WERI-Rb-1 (cell line): ENCODE results near the gene KLF4.

ENCODE experiments used
- DNase-seq: peaks from one replicate; pipeline ENCODE4 v3.0.0-alpha.2; 2020
- H3K27ac ChIP-seq: fragments of 250-450 bp; sonication (Bioruptor Pico); 2 replicates; pipeline ENCODE4 v1.5.1; 2020; ENCODE audit warnings: mild to moderate bottlenecking, moderate library complexity
- H3K27me3 ChIP-seq: fragments of 250-450 bp; sonication (Bioruptor Pico); 2 replicates; pipeline ENCODE4 v1.5.1; 2021; ENCODE audit warnings: mild to moderate bottlenecking, low read depth, moderate library complexity; ENCODE audit not compliant: insufficient read depth, severe bottlenecking
- H3K36me3 ChIP-seq: fragments of 250-450 bp; sonication (Bioruptor Pico); 2 replicates; pipeline ENCODE4 v1.5.1; 2020; ENCODE audit warnings: mild to moderate bottlenecking, moderate library complexity
- H3K4me3 ChIP-seq: 2 replicates; pipeline ENCODE4 v1.5.1; 2011; ENCODE audit warnings: low read depth, mild to moderate bottlenecking, control low read depth, low read length
- H3K9me3 ChIP-seq: fragments of 250-450 bp; sonication (Bioruptor Pico); 2 replicates; pipeline ENCODE4 v1.5.1; 2021; ENCODE audit warnings: mild to moderate bottlenecking, moderate library complexity; ENCODE audit not compliant: severe bottlenecking
- TF ChIP-seq, protein P1 (sequence below): IDR thresholded peaks from 2 replicates; pipeline ENCODE4 v1.5.1; 2011; ENCODE audit warnings: low read depth, mild to moderate bottlenecking, control low read depth, inconsistent platforms, low read length

The KLF4 gene

DNA sequence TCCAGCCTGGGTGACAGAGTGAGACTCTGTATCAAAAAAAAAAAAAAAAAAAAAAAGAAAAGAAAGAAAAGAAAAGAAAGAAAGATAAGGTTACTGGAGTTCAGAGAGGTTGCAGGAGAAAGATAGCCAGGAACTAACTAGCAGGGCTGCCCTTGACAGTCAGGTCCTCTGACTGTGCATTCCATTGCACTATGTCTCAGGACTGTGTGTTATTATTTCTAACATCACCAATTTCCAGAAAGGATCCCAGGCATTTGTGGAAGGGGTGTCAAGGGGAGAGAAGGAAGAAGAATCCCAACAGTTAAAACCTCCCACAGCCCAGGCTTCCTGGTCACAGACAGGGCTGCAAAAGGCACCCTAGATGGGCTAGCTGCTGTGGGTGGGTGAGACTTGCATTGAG, 25.1 kb downstream of the KLF4 start:
- no peak overlapping the region for H3K4me3 ChIP-seq
- TF ChIP-seq, protein P1, sequence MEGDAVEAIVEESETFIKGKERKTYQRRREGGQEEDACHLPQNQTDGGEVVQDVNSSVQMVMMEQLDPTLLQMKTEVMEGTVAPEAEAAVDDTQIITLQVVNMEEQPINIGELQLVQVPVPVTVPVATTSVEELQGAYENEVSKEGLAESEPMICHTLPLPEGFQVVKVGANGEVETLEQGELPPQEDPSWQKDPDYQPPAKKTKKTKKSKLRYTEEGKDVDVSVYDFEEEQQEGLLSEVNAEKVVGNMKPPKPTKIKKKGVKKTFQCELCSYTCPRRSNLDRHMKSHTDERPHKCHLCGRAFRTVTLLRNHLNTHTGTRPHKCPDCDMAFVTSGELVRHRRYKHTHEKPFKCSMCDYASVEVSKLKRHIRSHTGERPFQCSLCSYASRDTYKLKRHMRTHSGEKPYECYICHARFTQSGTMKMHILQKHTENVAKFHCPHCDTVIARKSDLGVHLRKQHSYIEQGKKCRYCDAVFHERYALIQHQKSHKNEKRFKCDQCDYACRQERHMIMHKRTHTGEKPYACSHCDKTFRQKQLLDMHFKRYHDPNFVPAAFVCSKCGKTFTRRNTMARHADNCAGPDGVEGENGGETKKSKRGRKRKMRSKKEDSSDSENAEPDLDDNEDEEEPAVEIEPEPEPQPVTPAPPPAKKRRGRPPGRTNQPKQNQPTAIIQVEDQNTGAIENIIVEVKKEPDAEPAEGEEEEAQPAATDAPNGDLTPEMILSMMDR: no peak
- no peaks in the 10 kb centered on the region for H3K9me3 ChIP-seq
- peaks cover 2% of the 10 kb centered on the region for H3K27me3 ChIP-seq
- no peak for DNase-seq
- H3K27ac ChIP-seq: no peak overlapping the region
- H3K36me3 ChIP-seq: no peaks in the 10 kb centered on the region

DNA sequence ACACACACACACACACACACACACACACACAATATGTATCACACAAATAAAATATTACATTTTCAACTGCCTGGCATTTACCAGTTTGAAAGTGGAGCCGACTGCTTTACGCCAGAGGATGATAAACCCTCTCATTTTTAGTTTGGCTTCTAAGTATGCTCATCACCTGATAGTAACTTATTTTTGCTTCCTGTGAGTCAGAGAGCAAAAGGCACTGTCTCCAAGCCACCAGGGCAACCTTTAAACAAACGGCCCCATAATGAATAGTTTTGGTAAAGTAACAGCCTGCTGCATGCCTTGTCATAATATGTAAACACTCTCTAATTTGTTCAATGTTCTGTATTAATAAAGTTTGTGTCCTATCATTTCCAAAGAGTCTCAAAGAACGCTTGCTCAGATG, 26.9 kb downstream of the KLF4 start:
- DNase-seq: no peak
- Histone ChIP-seq H3K27ac (no peak overlapping the region), H3K27me3 (peaks cover 2% of the 10 kb centered on the region), H3K9me3 (no peaks in the 10 kb centered on the region), H3K36me3 (no peaks in the 10 kb centered on the region), H3K4me3 (no peak overlapping the region)
- TF ChIP-seq, protein P1: no peak

DNA sequence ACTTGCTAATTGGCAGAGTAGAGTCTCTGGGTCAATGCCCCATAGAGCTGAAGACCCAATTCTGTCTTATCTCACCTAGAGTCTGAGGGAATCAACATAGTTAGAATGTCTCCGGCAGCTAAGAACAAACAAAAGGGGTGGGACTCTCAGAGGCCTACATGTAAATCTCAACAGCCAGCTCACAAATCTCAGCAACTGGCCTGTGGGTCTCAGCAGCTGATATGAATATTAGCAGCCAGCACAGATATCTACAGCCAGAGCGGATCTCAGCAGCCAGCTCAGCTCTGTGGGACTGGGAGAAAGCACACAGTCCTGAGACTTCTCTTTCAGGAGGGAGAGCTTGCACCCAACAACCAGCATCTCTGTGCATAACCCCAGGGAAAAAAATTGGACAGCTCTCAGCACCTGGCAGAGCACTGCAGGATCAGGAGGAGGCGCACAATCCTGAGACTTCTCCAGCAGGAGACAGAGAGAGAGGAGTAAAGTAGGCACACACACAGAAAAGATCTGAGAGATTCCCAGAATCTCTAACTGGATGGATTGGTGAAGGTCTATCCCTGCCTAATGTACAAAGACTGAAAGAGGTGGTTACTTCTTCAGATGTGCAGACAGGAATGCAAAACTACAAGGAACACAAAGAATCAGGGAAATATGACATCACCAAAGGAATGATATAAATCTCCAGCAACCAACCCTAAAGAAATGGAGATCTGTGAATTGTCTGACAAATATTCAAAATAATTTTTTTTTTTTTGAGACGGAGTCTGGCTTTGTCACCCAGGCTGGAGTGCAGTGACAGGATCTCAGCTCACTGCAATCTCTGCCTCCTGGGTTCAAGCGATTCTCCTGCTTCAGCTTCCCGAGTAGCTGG, 29.2 kb downstream of the KLF4 start:
- H3K27ac ChIP-seq: no peak overlapping the region
- H3K36me3 ChIP-seq: no peaks in the 10 kb centered on the region
- DNase-seq: no peak
- no peaks in the 10 kb centered on the region for H3K9me3 ChIP-seq
- no peak overlapping the region for H3K4me3 ChIP-seq
- H3K27me3 ChIP-seq: peaks cover 2% of the 10 kb centered on the region
- TF ChIP-seq, protein P1: peak; percentile 4; the same call in 1 of the 2 replicates

DNA sequence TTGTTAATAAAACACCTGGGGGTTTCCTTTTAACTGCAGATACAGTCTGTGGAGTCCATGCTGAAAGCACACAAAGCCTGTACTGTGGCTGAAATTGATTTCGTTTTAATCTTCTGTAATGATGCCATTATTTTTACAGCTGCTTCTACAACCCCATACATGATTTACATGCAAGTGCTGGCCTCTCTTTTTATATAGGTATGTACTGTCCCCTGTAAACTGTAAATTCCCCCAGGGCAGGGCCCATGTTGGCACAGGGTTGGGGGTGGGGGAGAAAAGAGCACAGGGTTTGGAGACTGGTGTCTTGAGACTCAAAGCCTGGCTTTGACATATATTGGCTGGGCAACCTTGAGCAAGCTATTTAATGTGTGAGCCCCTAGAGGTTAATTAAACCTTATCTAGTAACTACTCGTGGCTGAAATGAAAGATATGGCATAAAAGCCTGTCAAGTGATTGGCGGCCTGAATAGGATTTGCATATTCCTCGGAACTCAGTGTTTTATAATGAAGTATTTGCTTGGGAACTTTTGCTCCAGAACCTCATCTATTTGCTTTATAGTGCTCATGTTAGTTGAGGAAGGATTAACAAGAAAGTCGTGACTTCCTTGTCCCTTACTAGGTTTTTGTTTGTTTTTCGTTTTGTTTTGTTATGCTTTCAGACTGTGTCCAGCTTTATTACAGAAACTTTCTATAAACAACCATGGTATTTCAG, 34.0 kb downstream of the KLF4 start:
- no peaks in the 10 kb centered on the region for H3K9me3 ChIP-seq
- H3K27me3 ChIP-seq: no peaks in the 10 kb centered on the region
- no peak overlapping the region for H3K4me3 ChIP-seq
- no peak for DNase-seq
- TF ChIP-seq, protein P1: no peak
- H3K27ac ChIP-seq: no peak overlapping the region
- no peaks in the 10 kb centered on the region for H3K36me3 ChIP-seq

DNA sequence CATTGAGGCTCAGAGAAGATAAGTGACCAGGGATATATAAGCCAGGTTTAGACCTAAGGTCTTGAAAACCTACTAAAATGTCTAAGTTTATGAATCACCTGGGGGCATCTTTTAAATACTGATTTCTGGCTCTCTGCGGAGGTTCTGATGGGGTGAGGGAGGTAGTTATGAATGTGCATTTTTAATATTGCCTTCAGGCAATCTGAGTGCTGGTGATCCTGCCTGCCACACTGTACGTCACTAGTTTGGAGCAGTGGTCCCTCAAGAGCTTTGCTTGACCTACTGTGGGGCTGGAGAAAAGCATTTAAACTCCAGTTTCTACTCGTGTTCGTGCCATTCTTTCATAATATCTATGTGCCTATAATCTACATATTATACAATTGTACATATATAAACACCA, 36.1 kb downstream of the KLF4 start:
- TF ChIP-seq, protein P1: no peak
- Histone ChIP-seq H3K36me3 (no peaks in the 10 kb centered on the region), H3K4me3 (no peak overlapping the region), H3K9me3 (no peaks in the 10 kb centered on the region), H3K27me3 (no peaks in the 10 kb centered on the region), H3K27ac (no peak overlapping the region)
- no peak for DNase-seq
